ENCODE results near the gene TGFBR3. TPM values are rescaled to one million over a fixed set of nuclear protein-coding genes. Genes with fewer than 3 reads are reported as not detected.

Gene TGFBR3
- total RNA-seq, 1 experiment from 2014 or later, result 7.7 TPM

GRCh38 chr1:91894036-91894761, 8.2 kb upstream of the TGFBR3 start:
- Histone ChIP-seq H3K4me1 (no peaks in the 10 kb centered on the region), H3K27me3 (no peaks in the 10 kb centered on the region), H3K9me3 (replicated peaks) (no peaks in the 10 kb centered on the region), H3K4me3 (no peak overlapping the region), H3K27ac (no peak overlapping the region), H3K36me3 (no peaks in the 10 kb centered on the region)
- no peak for DNase-seq

GRCh38 chr1:91891969-91892368, 6.0 kb upstream of the TGFBR3 start:
- no peaks in the 10 kb centered on the region for H3K9me3 ChIP-seq (replicated peaks)
- DNase-seq, result peak; percentile 5 to 36
- H3K4me1 ChIP-seq, result no peaks in the 10 kb centered on the region
- no peaks in the 10 kb centered on the region for H3K36me3 ChIP-seq
- no peak overlapping the region for H3K27ac ChIP-seq
- no peak overlapping the region for H3K4me3 ChIP-seq
- no peaks in the 10 kb centered on the region for H3K27me3 ChIP-seq

GRCh38 chr1:91891454-91891853, 5.5 kb upstream of the TGFBR3 start:
- Histone ChIP-seq H3K4me3 (no peak overlapping the region), H3K27me3 (no peaks in the 10 kb centered on the region), H3K36me3 (no peaks in the 10 kb centered on the region), H3K27ac (no peak overlapping the region), H3K9me3 (replicated peaks) (no peaks in the 10 kb centered on the region), H3K4me1 (no peaks in the 10 kb centered on the region)
- DNase-seq, result no peak

- Histone ChIP-seq H3K9me3 (replicated peaks) (no peaks in the 10 kb centered on the region), H3K4me3 (no peak overlapping the region), H3K4me1 (no peaks in the 10 kb centered on the region), H3K27ac (no peak overlapping the region), H3K27me3 (no peaks in the 10 kb centered on the region), H3K36me3 (no peaks in the 10 kb centered on the region)
- DNase-seq, result no peak
These were observed 3.9 kb upstream of the TGFBR3 start for GRCh38 chr1:91889717-91890459.

- peak in 1 of 2 experiments; percentile 13 for DNase-seq
- Histone ChIP-seq H3K4me3 (peak overlapping the region; percentile 83), H3K27me3 (no peaks in the 10 kb centered on the region), H3K27ac (no peak overlapping the region; the same call in 1 of the 2 replicates), H3K9me3 (replicated peaks) (no peaks in the 10 kb centered on the region), H3K4me1 (no peaks in the 10 kb centered on the region), H3K36me3 (no peaks in the 10 kb centered on the region)
These were observed 687 bp downstream of the TGFBR3 start for GRCh38 chr1:91885213-91885715.

- DNase-seq, result peak; percentile 6 to 39
- Histone ChIP-seq H3K4me1 (no peaks in the 10 kb centered on the region), H3K27ac (no peak overlapping the region)
These were observed 1.3 kb downstream of the TGFBR3 start for GRCh38 chr1:91884459-91885212.

GRCh38 chr1:91883470-91883869, 2.5 kb downstream of the TGFBR3 start:
- H3K27ac ChIP-seq, result no peak overlapping the region
- DNase-seq, result peak in 1 of 2 experiments; percentile 24

More at GRCh38 chr1:91884459-91885212, 1.3 kb downstream of the TGFBR3 start:
- no peaks in the 10 kb centered on the region for H3K27me3 ChIP-seq
- no peaks in the 10 kb centered on the region for H3K36me3 ChIP-seq
- H3K4me3 ChIP-seq, result peak overlapping the region; percentile 83
- H3K9me3 ChIP-seq (replicated peaks), result no peaks in the 10 kb centered on the region

GRCh38 chr1:91881280-91881679, 4.7 kb downstream of the TGFBR3 start:
- no peak for DNase-seq
- no peaks in the 10 kb centered on the region for H3K4me1 ChIP-seq
- H3K27me3 ChIP-seq, result no peaks in the 10 kb centered on the region
- H3K4me3 ChIP-seq, result no peak overlapping the region
- no peaks in the 10 kb centered on the region for H3K36me3 ChIP-seq
- H3K9me3 ChIP-seq (replicated peaks), result no peaks in the 10 kb centered on the region
- H3K27ac ChIP-seq, result no peak overlapping the region

More at GRCh38 chr1:91883470-91883869, 2.5 kb downstream of the TGFBR3 start:
- Histone ChIP-seq H3K36me3 (no peaks in the 10 kb centered on the region), H3K4me3 (no peak overlapping the region), H3K27me3 (no peaks in the 10 kb centered on the region), H3K4me1 (no peaks in the 10 kb centered on the region), H3K9me3 (replicated peaks) (no peaks in the 10 kb centered on the region)

GRCh38 chr1:91879733-91880132, 6.2 kb downstream of the TGFBR3 start:
- H3K27ac ChIP-seq, result no peak overlapping the region
- H3K4me1 ChIP-seq, result no peaks in the 10 kb centered on the region
- no peak for DNase-seq
- no peaks in the 10 kb centered on the region for H3K36me3 ChIP-seq
- no peak overlapping the region for H3K4me3 ChIP-seq
- no peaks in the 10 kb centered on the region for H3K27me3 ChIP-seq
- no peaks in the 10 kb centered on the region for H3K9me3 ChIP-seq (replicated peaks)

- Histone ChIP-seq H3K9me3 (replicated peaks) (no peaks in the 10 kb centered on the region), H3K27ac (no peak overlapping the region), H3K4me1 (peaks cover 3% of the 10 kb centered on the region), H3K4me3 (no peak overlapping the region), H3K27me3 (no peaks in the 10 kb centered on the region), H3K36me3 (no peaks in the 10 kb centered on the region)
- DNase-seq, result no peak
These were observed 8.3 kb downstream of the TGFBR3 start for GRCh38 chr1:91877574-91878208.

- peaks cover 10% of the 10 kb centered on the region for H3K4me1 ChIP-seq
- no peak overlapping the region for H3K27ac ChIP-seq
- DNase-seq, result no peak
These were observed 9.0 kb downstream of the TGFBR3 start for GRCh38 chr1:91876781-91877573.

GRCh38 chr1:91876040-91876470, 9.9 kb downstream of the TGFBR3 start:
- H3K36me3 ChIP-seq, result no peaks in the 10 kb centered on the region
- H3K4me1 ChIP-seq, result peaks cover 13% of the 10 kb centered on the region
- H3K4me3 ChIP-seq, result no peak overlapping the region
- no peak overlapping the region for H3K27ac ChIP-seq
- no peaks in the 10 kb centered on the region for H3K27me3 ChIP-seq
- no peak for DNase-seq
- no peaks in the 10 kb centered on the region for H3K9me3 ChIP-seq (replicated peaks)

More at GRCh38 chr1:91876781-91877573, 9.0 kb downstream of the TGFBR3 start:
- H3K27me3 ChIP-seq, result no peaks in the 10 kb centered on the region
- no peaks in the 10 kb centered on the region for H3K36me3 ChIP-seq
- no peak overlapping the region for H3K4me3 ChIP-seq
- no peaks in the 10 kb centered on the region for H3K9me3 ChIP-seq (replicated peaks)

GRCh38 chr1:91874167-91874566, 11.8 kb downstream of the TGFBR3 start:
- no peak for DNase-seq
- Histone ChIP-seq H3K36me3 (no peaks in the 10 kb centered on the region), H3K4me3 (no peak overlapping the region), H3K9me3 (replicated peaks) (no peaks in the 10 kb centered on the region), H3K27ac (no peak overlapping the region), H3K27me3 (no peaks in the 10 kb centered on the region), H3K4me1 (peaks cover 13% of the 10 kb centered on the region)
